ENCODE measurements around the gene AQP12A. TPM values are rescaled to one million over a fixed set of nuclear protein-coding genes. Genes with fewer than 3 reads are reported as not detected.

AQP12A gene
- polyA plus RNA-seq, 1 donor (not counting 4 experiments of a cell fraction or from before 2014, with no cell fraction given), result not detected

DNA sequence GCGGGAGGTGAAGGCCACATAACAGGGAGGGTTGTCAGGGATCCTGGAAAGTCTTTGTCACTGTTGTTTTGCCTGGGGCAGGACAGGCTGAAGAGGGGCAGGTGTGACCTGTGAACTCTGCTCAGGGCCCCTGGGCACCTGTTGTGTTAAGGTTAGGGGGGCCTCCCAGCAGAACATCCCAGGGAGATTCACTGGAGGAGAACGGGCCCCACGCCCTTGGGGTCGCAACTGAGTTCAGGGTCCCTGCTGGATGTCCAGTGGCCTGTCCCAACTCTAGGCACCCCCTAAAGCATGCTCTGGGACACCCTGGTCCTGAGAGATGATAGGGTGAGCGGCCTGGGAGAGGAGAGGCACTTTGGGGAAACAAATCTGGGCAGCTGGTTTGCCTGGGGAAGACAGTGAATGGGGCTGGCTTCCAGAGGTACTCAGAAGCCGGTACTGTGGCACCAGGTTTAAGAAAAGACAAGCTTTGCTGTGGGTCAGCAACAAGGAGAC is 43.5 kb upstream of the AQP12A start:
- Histone ChIP-seq H3K27ac (ENCODE audit: control insufficient read depth, insufficient read depth, low read length) (no peak overlapping the region), H3K36me3 (ENCODE audit: control insufficient read depth in 2 of 2, extremely low read depth in 1 of 2, insufficient read depth in 2 of 2, low read length in 2 of 2) (no peaks in the 10 kb centered on the region), H3K9ac (ENCODE audit: control insufficient read depth, extremely low read depth, insufficient read depth, low read length) (no peak overlapping the region), H3K27me3 (ENCODE audit: control insufficient read depth, extremely low read depth, insufficient read depth, low read length) (peaks cover 46% of the 10 kb centered on the region), H4K20me1 (ENCODE audit: control insufficient read depth, extremely low read depth, insufficient read depth, low read length) (no peaks in the 10 kb centered on the region), H3K4me3 (ENCODE audit: control insufficient read depth in 2 of 3, extremely low read depth in 1 of 3, insufficient read depth in 2 of 3, low read depth in 1 of 3, low read length in 3 of 3) (no peak overlapping the region), H3K9me1 (ENCODE audit: control insufficient read depth, extremely low read depth, insufficient read depth, low read length) (no peaks in the 10 kb centered on the region), H2AFZ (ENCODE audit: control insufficient read depth, low read length) (no peak overlapping the region), H3K9me3 (ENCODE audit: control insufficient read depth, low read depth, low read length) (no peaks in the 10 kb centered on the region), H3K4me2 (ENCODE audit: control insufficient read depth, extremely low read depth, insufficient read depth, low read depth, low read length) (no peak overlapping the region), H3K4me1 (ENCODE audit: control insufficient read depth, extremely low read depth, insufficient read depth, low read length) (no peaks in the 10 kb centered on the region), H3K79me2 (ENCODE audit: control insufficient read depth, insufficient read depth, low read length) (no peaks in the 10 kb centered on the region)
- no peak for DNase-seq (ENCODE audit: low read depth, low spot score)
- dilution Hi-C loops (cut with MboI; ENCODE audit: extremely low pct_ligation_motif_present, low sequenced_read_pairs), result no loop called here
- TF ChIP-seq, protein P1, sequence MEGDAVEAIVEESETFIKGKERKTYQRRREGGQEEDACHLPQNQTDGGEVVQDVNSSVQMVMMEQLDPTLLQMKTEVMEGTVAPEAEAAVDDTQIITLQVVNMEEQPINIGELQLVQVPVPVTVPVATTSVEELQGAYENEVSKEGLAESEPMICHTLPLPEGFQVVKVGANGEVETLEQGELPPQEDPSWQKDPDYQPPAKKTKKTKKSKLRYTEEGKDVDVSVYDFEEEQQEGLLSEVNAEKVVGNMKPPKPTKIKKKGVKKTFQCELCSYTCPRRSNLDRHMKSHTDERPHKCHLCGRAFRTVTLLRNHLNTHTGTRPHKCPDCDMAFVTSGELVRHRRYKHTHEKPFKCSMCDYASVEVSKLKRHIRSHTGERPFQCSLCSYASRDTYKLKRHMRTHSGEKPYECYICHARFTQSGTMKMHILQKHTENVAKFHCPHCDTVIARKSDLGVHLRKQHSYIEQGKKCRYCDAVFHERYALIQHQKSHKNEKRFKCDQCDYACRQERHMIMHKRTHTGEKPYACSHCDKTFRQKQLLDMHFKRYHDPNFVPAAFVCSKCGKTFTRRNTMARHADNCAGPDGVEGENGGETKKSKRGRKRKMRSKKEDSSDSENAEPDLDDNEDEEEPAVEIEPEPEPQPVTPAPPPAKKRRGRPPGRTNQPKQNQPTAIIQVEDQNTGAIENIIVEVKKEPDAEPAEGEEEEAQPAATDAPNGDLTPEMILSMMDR (optimal IDR thresholded peaks at IDR 0.05 in 1 of 3, IDR thresholded peaks at IDR 0.05 in 1 of 3, conservative IDR thresholded peaks at IDR 0.05 in 1 of 3; ENCODE audit: extremely low read depth in 1 of 3, insufficient read depth in 2 of 3, low read length in 3 of 3), result no peak
- no peak for TF ChIP-seq EZH2 (IDR thresholded peaks at IDR 0.05; ENCODE audit: low read length)
- FAIRE-seq, result no peak

DNA sequence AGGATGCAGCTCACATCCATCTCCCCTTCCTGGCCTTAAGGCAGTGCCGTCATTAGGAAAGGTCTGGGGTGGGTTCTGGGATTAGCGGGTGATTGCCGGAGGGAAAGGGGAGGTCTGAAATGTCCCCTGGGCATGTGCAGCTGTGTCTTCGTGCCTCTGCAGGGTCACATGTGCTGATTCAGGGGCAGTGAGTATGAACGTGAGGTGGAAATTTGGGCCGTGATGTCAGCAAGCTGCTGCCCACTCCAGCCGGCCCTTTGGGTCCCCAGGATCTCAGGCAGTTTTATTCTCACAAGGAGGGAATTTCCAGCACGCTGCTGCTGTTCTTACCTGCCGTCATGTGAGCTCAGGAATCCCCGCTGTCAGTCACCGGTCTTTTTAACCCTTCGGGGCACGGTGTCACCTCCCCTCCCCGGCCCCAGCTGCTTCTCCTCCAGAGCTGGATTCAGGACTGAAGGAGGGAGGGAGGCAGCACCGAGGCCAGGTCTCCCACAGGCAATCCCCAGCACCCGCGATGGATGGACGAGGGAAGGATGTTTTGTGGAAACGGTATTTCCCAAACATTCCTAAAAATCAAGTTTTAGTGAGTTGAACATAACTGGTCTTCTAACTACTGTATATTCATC is 42.9 kb upstream of the AQP12A start:
- Histone ChIP-seq H3K4me2 (ENCODE audit: control insufficient read depth, extremely low read depth, insufficient read depth, low read depth, low read length) (no peak overlapping the region), H3K4me3 (ENCODE audit: control insufficient read depth in 2 of 3, extremely low read depth in 1 of 3, insufficient read depth in 2 of 3, low read depth in 1 of 3, low read length in 3 of 3) (no peak overlapping the region), H3K4me1 (ENCODE audit: control insufficient read depth, extremely low read depth, insufficient read depth, low read length) (no peaks in the 10 kb centered on the region), H3K9me3 (ENCODE audit: control insufficient read depth, low read depth, low read length) (no peaks in the 10 kb centered on the region), H3K27ac (ENCODE audit: control insufficient read depth, insufficient read depth, low read length) (no peak overlapping the region), H3K9me1 (ENCODE audit: control insufficient read depth, extremely low read depth, insufficient read depth, low read length) (no peaks in the 10 kb centered on the region), H3K9ac (ENCODE audit: control insufficient read depth, extremely low read depth, insufficient read depth, low read length) (no peak overlapping the region), H3K27me3 (ENCODE audit: control insufficient read depth, extremely low read depth, insufficient read depth, low read length) (peaks cover 41% of the 10 kb centered on the region), H4K20me1 (ENCODE audit: control insufficient read depth, extremely low read depth, insufficient read depth, low read length) (no peaks in the 10 kb centered on the region), H3K36me3 (ENCODE audit: control insufficient read depth in 2 of 2, extremely low read depth in 1 of 2, insufficient read depth in 2 of 2, low read length in 2 of 2) (no peaks in the 10 kb centered on the region), H3K79me2 (ENCODE audit: control insufficient read depth, insufficient read depth, low read length) (no peaks in the 10 kb centered on the region), H2AFZ (ENCODE audit: control insufficient read depth, low read length) (no peak overlapping the region)
- TF ChIP-seq, protein P1 (optimal IDR thresholded peaks at IDR 0.05 in 1 of 3, IDR thresholded peaks at IDR 0.05 in 1 of 3, conservative IDR thresholded peaks at IDR 0.05 in 1 of 3; ENCODE audit: extremely low read depth in 1 of 3, insufficient read depth in 2 of 3, low read length in 3 of 3), result no peak
- peak; percentile 60 for TF ChIP-seq EZH2 (IDR thresholded peaks at IDR 0.05; ENCODE audit: low read length)
- DNase-seq (ENCODE audit: low read depth, low spot score) (no peak), FAIRE-seq (no peak)
- dilution Hi-C loops (cut with MboI; ENCODE audit: extremely low pct_ligation_motif_present, low sequenced_read_pairs), result no loop called here
